Activated CD8-positive, alpha-beta T cell treated with anti-CD3 and anti-CD28 coated beads for 36 hours (primary cell): ENCODE measurements around the gene ARSG. TPM values are rescaled to one million over a fixed set of nuclear protein-coding genes. Genes with fewer than 3 reads are reported as not detected.

Source experiments
- ATAC-seq: fragments of 200-7000 bp; cut with Tn5 transposase; one replicate; pipeline ENCODE4 v1.10.0; 2021; ENCODE audit warnings: mild to moderate bottlenecking, moderate library complexity
- CTCF ChIA-PET: fragments of 350-600 bp; sonication (Branson Sonifier 250); formaldehyde crosslinking; loops from one replicate; lab custom pipeline; 2021; ENCODE audit warnings: antibody characterized with exemption; lab: Charles Lee
- POLR2A ChIA-PET: fragments of 350-600 bp; sonication (Branson Sonifier 250); formaldehyde crosslinking; loops from one replicate; lab custom pipeline; 2021; ENCODE audit warnings: antibody characterized with exemption; lab: Charles Lee
- DNase-seq: peaks from one replicate; pipeline ENCODE4 v3.0.0-alpha.2; 2020
- H3K27ac Mint-ChIP-seq: one replicate; pipeline ENCODE4 v1.8.0; 2021; ENCODE audit warnings: mild to moderate bottlenecking, mixed read lengths
- H3K27me3 Mint-ChIP-seq: one replicate; pipeline ENCODE4 v1.8.0; 2021; ENCODE audit warnings: mixed read lengths
- H3K36me3 Mint-ChIP-seq: one replicate; pipeline ENCODE4 v1.8.0; 2021; ENCODE audit warnings: low read depth, mixed read lengths
- H3K4me1 Mint-ChIP-seq: one replicate; pipeline ENCODE4 v1.8.0; 2021; ENCODE audit warnings: low read depth, mixed read lengths
- H3K4me3 Mint-ChIP-seq: one replicate; pipeline ENCODE4 v1.8.0; 2021; ENCODE audit warnings: mild to moderate bottlenecking, moderate library complexity, mixed read lengths
- H3K9me3 Mint-ChIP-seq: one replicate; pipeline ENCODE4 v1.8.0; 2021; ENCODE audit warnings: mixed read lengths
- CTCF ChIP-seq: fragments of 200-600 bp; IDR thresholded peaks from one replicate; pipeline ENCODE4 v1.8.0; 2022; ENCODE audit warnings: antibody characterized with exemption, mild to moderate bottlenecking
- intact Hi-C: fragments of 100-400 bp; cut with micrococcal nuclease; formaldehyde crosslinking; loops from one replicate; pipeline ENCODE4 v1.10.0; 2022
- total RNA-seq, 2 experiments: library from RNA; stranded (reverse); gene quantifications; one replicate each; pipeline ENCODE4 v1.2.3, GENCODE V29; 2021

Gene ARSG
- total RNA-seq, 2 experiments from 2014 or later: 7.2 to 8.4 TPM

- Mint-ChIP-seq H3K4me1 (peaks cover 53% of the 10 kb centered on the region), H3K9me3 (no peaks in the 10 kb centered on the region), H3K4me3 (peak overlapping the region; percentile 66), H3K27ac (peak overlapping the region; percentile 97), H3K27me3 (no peaks in the 10 kb centered on the region), H3K36me3 (no peaks in the 10 kb centered on the region)
- TF ChIP-seq CTCF: no peak
- CTCF ChIA-PET: interaction anchor here (1.0 to 12.2 kb wide), 10 partner anchors 22 to 293 kb away, joined by 3 to 166 read pairs (median 6); partner anchors contain the start of gene AMZ2
- DNase-seq: peak; percentile 64
- peak; percentile 3 for ATAC-seq
- POLR2A ChIA-PET: interaction anchor here (0.8 to 4.4 kb wide), 6 partner anchors 51 to 425 kb away, joined by 3 to 31 read pairs (median 4); partner anchors contain the start of genes AMZ2, ARSG, PRKAR1A and SLC16A6
- intact Hi-C loops: loop anchor here (2.0 to 10.0 kb wide), 3 partner anchors 25 to 407 kb away; no protein-coding TSS in a partner anchor
Measured at GRCh38 chr17:68461589-68461988, 170.3 kb downstream of the ARSG start.

GRCh38 chr17:68462381-68463210, 171.3 kb downstream of the ARSG start:
- Mint-ChIP-seq H3K4me3 (no peak overlapping the region), H3K27me3 (no peaks in the 10 kb centered on the region)

GRCh38 chr17:68463211-68464019, 172.1 kb downstream of the ARSG start:
- no peak overlapping the region for H3K4me3 Mint-ChIP-seq
- no peak for TF ChIP-seq CTCF
- H3K27me3 Mint-ChIP-seq: peaks cover 2% of the 10 kb centered on the region
- H3K36me3 Mint-ChIP-seq: no peaks in the 10 kb centered on the region
- H3K27ac Mint-ChIP-seq: no peak overlapping the region
- no peak for DNase-seq
- ChIA-PET CTCF (interaction anchor here (0.7 to 12.2 kb wide), 17 partner anchors 8 to 406 kb away, joined by 3 to 166 read pairs (median 3); no protein-coding TSS in a partner anchor), POLR2A (interaction anchor here (1.0 kb wide), 1 partner anchor 105 kb away, joined by 3 read pairs; no protein-coding TSS in a partner anchor)
- intact Hi-C loops: loop anchor here (2.0 to 10.0 kb wide), 2 partner anchors 201 to 409 kb away; no protein-coding TSS in a partner anchor
- peaks cover 45% of the 10 kb centered on the region for H3K4me1 Mint-ChIP-seq
- H3K9me3 Mint-ChIP-seq: no peaks in the 10 kb centered on the region
- ATAC-seq: no peak

More at GRCh38 chr17:68462381-68463210, 171.3 kb downstream of the ARSG start:
- ATAC-seq (peak; percentile 64), DNase-seq (peak; percentile 84)
- peak; percentile 65 for TF ChIP-seq CTCF
- ChIA-PET CTCF (interaction anchor here (0.7 to 12.2 kb wide), 18 partner anchors 12 to 404 kb away, joined by 3 to 166 read pairs (median 5); partner anchors contain the start of gene AMZ2), POLR2A (interaction anchor here (0.6 to 1.3 kb wide), 5 partner anchors 171 to 420 kb away, joined by 3 to 9 read pairs (median 3); partner anchors contain the start of genes AMZ2 and ARSG)
- H3K9me3 Mint-ChIP-seq: no peaks in the 10 kb centered on the region
- no peaks in the 10 kb centered on the region for H3K36me3 Mint-ChIP-seq
- peak overlapping the region; percentile 97 for H3K27ac Mint-ChIP-seq
- peaks cover 51% of the 10 kb centered on the region for H3K4me1 Mint-ChIP-seq
- intact Hi-C loops: loop anchor here (2.0 to 10.0 kb wide), 2 partner anchors 200 to 408 kb away; no protein-coding TSS in a partner anchor

GRCh38 chr17:68468334-68468733, 177.0 kb downstream of the ARSG start:
- intact Hi-C loops: loop anchor here (10.0 kb wide), 1 partner anchor 414 kb away; no protein-coding TSS in a partner anchor
- Mint-ChIP-seq H3K27ac (no peak overlapping the region), H3K27me3 (peaks cover 2% of the 10 kb centered on the region), H3K9me3 (no peaks in the 10 kb centered on the region), H3K4me1 (peaks cover 6% of the 10 kb centered on the region), H3K4me3 (no peak overlapping the region), H3K36me3 (no peaks in the 10 kb centered on the region)
- CTCF ChIA-PET: interaction anchor here (0.9 to 2.3 kb wide), 7 partner anchors 9 to 296 kb away, joined by 3 to 6 read pairs (median 5); no protein-coding TSS in a partner anchor
- TF ChIP-seq CTCF: no peak
- no peak for DNase-seq
- ATAC-seq: no peak
- POLR2A ChIA-PET: interaction anchor here (0.6 kb wide), 1 partner anchor 233 kb away, joined by 3 read pairs; no protein-coding TSS in a partner anchor
